Stimulated activated CD4-positive, alpha-beta T cell treated with anti-CD3 and anti-CD28 coated beads, Interleukin-4, amount 100 ng/mL, for 4 hours (primary cell): Measurements from ENCODE around the gene GGTLC2.
A peak's percentile ranks its signal among the peaks of the same experiment; 100 is the strongest.
"Not testable (repeated sequence)": the region's sequence is repeated elsewhere in the genome, so short reads cannot be mapped to it uniquely, and the experiment has no call there.

Experiments
- DNase-seq, 2 experiments: peaks; one replicate each; pipeline ENCODE4 v3.0.0-alpha.2; 2020

GGTLC2 gene

DNA sequence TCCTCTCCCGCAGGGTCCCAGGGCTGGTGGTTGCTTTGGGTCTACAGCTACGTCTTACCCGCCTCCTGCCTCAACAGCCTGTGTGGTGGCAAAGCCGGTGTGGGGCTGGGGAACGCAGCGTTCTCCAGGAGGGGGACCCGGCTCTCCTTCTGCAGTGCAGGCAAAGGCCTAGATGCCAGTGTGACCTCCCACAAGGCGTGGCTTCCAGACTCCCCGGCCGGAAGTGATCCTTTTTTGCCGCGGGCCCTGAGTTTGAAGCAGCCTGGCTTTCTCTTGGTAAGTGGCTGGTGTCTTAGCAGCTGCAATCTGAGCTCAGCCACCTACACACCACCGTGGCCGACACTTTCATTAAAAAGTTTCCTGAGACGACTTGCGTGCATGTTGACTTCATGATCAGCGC lies 6.1 kb upstream of the GGTLC2 start:
- not testable (repeated sequence) for DNase-seq

DNA sequence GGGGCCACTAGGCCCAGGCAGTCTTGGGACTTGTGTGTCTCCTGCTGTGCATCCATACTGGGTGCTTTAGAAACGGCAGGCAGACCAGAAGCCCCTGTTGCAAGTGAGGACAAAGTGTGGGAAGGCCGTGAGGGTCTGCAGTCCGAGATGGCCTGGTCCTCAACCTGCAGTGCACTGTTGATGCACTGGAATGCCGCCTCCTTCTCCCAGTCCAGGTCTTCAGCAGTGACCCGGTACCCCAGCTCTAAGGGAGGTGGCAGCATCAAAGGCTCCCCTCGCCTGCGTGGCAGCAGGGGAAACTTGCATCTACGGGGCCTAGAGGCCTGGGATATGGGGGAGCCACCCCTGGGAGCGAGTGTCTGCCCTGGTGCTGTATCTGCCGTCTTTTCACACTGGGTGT lies 2.2 kb upstream of the GGTLC2 start:
- DNase-seq, result not testable (repeated sequence)

DNA sequence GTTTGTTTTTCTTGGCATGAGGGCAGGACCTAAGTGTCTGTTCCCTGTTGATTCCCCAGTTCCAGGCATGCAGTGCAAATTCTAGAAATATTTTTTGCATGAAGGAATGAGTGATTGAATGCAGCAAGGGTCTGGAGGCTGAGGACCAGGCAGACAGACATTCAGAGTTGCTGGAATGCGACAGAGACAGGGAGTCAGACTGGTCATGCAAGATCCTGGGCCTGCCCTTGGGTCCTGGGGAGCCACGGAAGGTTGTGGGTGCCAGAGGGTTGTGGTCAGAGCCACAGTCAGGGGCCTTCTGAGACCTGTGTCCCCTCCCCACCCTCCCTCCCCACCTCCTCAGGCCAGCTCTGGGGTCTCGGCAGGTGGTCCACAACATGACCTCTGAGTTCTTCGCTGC lies 1.6 kb downstream of the GGTLC2 start:
- not testable (repeated sequence) for DNase-seq

DNA sequence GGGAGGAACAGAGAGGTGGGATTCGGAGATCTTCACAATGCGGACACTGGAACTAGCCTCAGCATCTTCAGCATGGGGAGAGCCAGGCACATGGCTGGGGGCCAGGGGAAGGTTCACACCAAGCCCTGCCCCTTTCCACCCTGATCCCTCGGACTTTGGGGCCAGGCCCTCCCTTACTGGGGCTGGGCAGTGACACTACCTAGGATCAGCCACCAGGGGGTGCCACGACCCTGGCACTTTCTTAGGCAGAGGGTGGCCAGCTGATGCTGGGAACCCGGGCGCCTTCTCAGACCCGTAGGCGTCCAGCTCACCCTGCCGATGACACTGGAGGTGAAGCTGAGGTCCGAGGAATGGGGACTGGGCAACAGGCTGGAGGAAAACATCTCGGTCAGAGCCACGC lies 3.5 kb downstream of the GGTLC2 start:
- not testable (repeated sequence) for DNase-seq

DNA sequence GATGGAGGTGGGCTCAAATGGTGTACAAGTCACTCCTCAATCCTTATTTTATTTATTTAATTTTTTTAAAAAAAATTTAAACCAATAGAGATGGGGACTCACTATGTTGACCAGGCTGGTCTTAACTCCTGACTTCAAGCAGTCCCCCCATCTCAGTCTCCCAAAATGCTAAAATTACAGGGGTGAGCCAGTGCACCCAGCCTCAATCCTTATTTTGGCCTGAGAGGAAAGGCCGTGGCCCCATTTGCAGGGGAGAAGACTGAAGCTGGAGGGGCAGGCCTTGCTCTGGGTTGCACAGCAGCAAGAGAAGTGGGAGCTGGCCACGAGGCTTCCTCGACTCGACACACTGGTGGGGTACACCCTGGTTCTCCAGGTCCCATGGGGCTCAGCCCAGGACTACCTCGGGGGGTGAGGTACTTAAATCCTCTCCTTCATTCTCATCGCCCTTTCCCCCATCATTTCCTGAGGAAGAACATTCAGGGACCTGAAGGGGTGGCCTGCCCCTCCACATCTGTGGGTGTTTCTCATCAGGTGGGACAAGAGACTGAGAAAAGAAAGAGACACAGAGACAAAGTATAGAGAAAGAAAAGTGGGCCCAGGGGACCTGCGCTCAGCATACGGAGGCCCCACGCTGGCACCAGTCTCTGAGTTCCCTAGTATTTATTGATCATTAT lies 4.6 kb downstream of the GGTLC2 start:
- not testable (repeated sequence) for DNase-seq

DNA sequence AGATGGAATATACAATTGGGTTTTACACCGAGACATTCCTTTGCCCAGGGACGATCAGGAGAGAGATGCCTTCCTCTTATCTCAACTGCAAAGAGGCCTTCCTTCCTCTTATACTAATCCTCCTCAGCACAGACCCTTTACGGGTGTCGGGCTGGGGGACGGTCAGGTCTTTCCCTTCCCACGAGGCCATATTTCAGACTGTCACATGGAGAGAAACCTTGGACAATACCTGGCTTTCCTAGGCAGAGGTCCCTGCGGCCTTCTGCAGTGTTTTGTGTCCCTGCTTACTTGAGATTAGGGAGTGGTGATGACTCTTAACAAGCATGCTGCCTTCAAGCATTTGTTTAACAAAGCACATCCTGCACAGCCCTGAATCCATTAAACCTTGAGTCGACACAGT lies 5.3 kb downstream of the GGTLC2 start:
- not testable (repeated sequence) for DNase-seq

DNA sequence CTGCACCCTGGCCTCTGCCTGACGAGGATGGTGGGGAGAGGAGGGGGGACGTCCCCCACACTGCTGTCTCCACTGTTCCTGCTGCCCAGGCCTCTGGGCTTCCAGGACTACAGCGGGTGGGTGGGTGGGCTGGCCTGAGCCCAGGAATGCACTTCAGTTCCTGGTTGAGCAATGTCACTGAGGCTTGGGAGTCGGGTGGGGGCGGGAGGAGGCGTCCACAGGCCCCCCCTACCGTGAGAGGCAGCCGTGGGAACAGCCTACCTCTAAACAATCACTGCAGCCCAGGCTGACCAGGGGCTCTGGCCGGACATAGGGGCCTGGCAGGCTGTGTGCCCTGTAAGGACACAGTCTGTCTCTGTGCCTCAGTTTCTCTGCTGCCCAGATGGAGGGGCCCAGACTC lies 6.0 kb downstream of the GGTLC2 start:
- DNase-seq, result not testable (repeated sequence)

DNA sequence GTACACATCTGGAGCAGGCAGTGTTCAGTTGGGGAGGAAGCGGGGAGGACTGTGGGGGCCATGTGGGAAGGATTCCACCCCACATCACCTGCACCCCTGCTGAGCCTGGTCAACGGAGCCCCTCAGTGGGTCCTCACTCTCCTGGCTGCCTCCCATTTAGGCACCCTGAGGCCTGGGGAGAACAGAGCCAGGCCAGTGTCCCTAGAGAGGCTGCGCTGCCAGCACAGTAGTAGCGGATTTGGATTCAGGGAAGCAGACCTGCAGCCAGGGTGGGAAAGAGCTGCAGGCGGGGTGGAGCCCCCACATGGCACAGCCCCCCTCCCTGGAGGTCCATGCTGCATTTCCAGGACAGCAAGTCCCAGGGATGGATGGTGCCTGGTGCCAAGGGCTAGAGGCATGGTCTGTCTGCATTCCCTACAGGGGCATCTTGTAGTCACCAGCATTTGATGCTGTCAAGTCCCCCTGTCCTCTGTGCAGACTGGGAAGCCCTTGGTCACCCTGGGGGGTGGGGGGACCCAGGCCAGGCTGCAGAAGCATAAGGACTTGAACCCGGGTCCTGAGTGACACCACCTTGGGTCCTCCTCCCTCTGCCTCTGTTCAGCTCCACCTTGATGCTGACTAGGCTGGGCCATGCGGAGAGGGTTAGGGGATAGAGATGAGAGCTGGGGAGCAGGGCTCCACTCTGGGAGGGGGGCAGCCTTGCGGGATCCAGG lies 6.5 kb downstream of the GGTLC2 start:
- DNase-seq, result not testable (repeated sequence)

DNA sequence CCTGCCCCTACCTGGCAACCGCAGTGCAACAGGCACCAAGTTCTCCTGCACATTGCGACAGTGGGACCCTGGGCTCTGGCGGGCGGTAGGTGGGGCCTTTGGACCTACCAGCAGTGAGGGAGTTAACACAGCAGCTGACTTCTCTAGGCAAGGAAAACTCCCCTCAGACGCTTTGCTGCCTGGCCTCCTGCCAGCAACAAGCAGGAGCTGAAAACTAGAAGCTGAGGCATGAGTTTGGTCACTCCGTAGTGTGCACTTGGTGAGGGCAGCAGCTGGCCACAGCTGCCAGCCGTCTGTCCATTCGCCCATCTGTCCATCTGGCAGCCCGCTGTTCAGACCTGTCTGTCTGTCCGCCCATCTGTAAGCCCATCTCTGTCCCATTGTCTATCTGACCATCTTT lies 7.2 kb downstream of the GGTLC2 start:
- not testable (repeated sequence) for DNase-seq

DNA sequence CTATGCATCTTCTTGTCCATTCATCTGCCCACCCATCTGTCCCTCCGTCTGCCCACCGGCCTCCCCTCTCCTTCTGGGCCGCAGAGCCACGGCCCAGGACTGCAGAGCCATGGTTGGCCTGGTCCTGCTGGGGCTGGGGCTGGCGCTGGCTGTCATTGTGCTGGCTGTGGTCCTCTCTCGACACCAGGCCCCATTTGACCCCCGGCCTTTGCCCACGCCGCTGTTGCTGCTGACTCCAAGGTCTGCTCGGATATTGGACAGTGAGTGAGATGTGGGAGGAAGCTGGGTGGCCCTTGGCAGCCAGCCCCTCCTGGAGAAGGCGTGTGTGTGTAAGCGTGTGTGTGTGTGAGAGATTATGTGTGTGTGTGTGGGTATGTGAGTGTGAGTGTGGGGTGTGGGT lies 7.7 kb downstream of the GGTLC2 start:
- DNase-seq, result not testable (repeated sequence)

DNA sequence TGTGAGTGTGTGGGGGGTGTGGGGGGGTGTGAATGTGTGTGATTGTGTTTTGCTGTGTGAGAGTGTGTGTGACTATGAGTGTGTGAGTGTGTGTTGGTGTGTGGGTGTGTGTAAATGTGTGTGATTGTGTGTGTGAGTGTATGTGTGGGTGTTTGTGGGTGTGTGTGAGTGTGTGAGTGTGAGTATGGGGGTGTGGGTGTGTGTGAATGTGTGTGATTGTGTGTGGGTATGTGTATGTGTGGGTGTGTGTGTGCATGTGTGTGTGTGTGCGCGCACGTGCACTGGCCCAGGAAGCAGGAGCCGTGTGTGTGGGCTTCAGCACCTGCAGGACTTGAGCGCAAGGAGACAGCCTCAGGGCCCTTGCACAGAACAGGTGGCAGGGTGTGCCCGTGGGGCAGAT lies 8.2 kb downstream of the GGTLC2 start:
- DNase-seq, result not testable (repeated sequence)

DNA sequence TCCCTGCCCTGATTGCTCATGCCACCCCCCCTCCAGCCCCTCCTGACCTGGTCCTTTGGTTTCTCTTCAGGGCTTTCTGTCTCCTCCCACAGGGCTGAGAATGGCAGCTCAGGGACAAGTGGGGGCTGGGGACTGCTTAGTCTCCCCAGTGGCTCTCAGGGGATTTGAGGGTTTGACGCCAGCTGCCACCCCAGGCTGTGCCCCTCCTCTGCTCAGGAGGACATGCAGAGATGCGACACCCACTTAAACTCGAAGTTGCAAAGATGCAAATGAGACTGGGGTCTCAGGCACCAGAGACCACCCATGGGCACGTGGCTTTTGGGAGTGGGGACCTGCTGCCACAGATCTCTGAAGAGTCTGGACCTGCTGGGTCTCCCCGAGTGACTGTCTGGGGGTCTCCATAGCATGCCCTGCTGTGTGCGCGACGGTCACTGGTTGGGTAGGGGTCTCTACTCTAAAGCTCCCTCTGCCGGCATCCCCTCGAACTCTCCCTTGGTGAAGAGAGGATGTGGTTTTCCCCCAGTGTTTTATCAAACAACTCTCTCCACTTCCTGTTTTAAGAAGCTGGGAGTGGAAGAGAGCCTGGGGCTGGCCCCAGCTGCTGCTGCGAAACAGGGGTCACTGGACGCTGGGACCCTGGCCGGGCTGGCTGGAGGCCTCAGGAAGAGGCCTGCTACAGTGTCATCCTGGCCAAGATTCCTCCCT lies 9.4 kb downstream of the GGTLC2 start:
- DNase-seq, result not testable (repeated sequence)

DNA sequence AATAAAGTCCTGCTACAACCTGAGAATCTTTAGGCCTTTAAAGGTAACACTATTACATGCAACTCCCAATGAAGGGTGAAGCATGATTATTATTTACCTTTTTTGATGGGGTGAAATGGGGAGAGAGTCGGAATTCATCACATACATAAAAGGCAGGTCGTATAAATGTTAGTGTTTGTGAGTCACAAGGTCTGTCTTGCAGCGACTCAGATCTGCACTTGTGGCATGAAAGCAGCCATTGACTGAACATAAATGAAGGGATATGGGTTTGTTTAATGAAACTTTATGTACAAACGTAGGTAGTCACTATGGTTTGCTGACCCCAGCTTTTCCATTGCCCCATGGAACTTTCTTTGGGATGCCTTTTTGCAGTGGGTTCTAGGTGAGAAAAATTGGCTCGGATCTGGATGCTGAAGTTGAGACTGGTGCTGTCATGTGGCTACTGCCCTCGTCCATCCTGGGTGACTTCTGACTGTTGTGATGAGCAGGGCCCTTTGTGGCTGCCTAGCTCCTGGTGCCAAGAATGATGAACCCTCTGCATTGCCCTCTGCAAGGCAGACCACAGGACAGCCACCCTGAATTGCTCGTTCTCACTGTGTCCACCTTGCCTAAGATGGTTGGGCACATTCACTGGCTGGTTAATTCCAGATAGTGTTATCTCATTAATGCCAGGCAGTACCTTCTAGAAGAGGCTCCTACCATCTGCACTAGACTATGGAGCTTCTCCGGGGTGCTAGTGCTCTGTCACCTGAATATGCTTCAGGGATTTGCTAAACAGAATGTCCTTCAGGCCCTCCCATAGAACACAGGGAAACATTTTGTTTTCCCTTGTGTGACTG lies 11.3 kb downstream of the GGTLC2 start:
- DNase-seq, result no peak

DNA sequence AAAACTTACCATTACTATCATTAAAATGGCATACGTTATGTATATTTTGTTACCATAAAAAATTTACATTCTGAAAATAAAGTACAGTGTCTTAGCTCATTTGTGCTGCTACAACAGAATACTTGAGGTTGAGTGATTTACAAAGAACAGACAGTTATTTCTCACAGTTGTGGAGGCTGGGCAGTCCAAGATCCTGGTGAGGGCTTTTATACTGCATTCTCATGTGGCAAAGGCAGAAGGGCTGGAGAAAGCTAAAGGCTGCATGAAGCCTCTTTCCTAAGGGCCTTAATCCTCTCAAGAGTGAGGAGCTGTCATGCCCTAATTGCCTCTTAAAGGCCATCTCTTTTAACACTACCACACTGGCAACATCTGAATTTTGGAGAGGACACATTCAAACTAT lies 13.3 kb downstream of the GGTLC2 start:
- no peak for DNase-seq

DNA sequence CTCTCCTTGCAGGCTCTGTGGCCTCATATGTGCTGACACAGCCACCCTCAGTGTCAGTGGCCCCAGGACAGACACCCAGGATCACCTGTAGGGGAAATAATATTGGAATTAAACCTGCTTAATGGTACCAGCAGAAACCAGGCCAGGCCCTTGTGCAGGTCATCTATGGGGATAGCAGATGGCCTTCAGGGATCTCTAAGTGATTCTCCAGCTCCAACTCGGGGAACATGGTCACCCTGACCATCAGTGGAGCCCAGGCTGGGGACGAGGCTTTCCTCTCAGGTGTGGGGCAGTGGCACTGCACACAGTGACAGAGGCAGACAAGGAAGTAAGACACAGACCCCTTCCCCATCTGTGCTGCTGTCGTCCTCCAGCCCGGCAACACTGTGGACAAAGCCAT lies 16.9 kb downstream of the GGTLC2 start:
- DNase-seq, result no peak

DNA sequence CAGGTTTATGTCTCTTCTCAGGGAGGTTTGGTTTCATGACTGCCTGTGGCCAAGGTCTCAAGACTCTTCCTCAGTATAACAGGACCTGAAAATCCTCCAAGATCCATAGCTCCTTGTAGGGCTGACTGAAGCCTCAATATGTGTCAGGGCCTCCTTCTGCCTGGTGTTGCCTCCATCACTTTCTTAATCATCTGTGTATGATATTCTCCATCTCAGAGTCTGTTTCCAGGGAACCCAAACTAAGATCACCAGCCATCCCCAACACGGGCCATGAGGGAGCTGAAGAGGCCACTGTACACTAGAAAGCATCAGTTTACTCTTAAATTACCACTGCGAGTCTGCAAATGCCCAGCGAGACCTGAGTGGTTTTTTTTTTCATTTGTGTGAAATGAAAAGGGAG lies 17.7 kb downstream of the GGTLC2 start:
- no peak for DNase-seq

DNA sequence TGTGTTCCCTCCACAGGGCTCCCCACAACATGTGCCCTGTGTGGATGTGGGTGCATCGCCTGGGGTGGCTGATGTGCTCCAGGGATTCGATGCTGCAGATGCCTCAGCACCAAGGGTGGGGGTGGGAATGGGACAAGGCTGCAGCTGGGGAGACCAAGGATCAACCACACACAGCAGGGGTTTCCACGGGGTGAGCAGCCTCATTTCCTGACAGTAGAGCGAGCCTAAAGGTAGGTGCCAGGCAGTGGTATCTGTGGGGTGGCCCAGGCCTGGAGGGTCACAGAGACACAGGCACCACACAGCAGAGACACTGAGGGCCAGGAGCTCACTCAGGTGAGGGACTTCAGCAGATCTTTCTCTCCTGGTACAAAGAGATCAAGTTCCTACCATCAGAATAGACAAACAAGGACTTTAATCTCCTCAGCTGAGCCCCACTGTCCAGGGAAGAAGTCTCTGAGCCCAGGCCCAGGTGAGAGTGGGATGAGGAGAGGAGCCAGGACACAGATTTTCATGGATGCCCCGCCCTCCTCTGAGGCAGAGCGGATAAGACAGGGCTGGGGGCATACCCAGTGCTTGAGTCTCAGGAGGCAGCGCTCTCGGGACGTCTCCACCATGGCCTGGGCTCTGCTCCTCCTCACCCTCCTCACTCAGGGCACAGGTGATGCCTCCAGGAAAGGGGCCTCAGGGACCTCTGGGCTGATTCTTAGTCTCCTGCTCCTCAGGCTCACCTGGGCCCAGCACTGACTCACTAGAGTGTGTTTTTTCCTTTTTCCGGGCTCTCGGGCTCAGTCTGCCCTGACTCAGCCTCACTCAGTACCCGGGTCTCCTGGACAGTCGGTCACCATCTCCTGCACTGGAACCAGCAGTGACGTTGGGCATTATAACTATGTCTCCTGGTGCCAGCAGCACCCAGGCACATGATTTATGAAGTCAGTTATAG lies 19.7 kb downstream of the GGTLC2 start:
- no peak for DNase-seq

DNA sequence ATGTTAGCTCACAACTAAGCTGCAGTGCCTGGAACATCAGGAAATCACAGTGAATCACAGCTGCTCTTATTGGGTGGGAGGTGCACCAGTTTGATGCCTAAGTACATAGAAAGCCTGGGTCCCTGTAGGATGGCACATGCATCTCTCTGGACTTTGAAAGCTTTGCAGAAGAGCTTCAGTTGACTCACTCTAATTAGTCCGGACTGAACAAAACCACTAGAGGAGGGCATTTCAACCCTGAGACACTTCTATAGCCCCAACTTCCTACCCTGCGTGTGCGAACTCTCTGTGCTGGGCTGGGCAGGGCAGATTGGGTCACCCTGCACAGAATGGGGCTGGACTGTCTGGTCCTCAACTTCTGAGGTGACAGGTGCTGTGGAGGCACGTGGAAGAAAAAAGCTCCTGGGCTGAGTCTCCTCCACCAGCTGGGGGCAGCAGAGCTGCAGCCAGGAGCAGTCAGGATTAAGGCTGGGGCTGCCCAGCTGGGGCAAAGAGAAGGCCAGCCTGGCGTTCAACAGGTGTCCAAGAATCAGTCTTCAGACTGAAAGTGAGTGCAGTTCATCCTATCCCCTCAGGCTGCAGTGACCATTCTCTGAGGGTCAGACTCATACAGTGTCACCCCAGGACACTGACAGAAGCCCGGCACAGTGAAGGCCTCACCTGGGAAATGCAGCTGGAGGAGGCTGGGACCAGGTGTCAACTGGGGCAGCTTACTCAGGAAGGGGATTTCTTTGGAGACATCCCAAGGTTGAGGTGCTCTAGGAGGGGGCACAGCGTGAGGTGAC lies 22.1 kb downstream of the GGTLC2 start:
- peak in 1 of 2 experiments; percentile 6 for DNase-seq

DNA sequence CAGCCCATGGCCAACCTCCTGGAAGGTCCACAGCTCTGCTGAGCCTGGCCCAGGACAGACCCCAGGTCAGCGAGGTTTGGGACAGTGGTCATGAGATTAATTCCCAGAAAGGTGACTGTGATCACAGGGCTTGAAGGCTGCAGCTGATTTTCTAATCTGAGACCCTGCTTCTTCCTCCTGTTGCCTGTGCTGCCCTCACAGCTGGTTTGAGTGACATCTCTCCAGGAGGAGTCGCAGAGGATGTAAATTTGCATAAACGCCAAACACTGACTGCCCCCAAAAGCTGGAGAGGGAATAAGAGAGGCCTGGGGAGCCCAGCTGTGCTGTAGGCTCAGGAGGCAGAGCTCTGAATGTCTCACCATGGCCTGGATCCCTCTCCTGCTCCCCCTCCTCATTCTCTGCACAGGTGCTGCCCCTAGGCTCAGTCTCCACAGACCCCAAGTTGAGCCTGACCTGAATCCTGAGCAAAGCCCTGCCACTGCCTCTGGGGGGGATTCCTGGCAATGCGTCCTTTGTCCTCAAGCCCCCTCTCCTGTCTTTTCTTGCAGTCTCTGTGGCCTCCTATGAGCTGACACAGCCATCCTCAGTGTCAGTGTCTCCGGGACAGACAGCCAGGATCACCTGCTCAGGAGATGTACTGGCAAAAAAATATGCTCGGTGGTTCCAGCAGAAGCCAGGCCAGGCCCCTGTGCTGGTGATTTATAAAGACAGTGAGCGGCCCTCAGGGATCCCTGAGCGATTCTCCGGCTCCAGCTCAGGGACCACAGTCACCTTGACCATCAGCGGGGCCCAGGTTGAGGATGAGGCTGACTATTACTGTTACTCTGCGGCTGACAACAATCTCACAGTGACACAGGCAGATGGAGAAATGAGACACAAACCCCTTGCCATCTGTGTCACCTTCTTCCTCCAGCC lies 23.8 kb downstream of the GGTLC2 start:
- DNase-seq, result no peak

DNA sequence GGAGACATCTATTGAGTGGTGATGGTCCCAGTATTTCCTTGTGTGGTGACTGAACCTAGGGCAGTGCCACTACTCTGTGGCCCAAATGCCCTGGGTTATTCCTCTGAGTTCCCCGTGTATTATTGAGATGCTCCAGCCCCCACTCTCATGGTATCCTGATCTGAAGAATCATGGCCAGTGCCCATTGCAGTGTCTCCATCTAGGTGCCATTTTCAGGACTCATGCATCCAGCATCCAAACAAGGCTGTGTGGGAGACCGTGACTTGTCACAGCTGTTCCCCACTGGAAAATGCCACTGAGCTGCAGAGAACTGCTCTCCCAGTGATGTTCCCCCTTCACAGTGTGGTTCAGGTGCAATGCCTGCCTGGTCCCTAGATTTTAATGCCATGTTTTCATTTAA lies 24.7 kb downstream of the GGTLC2 start:
- no peak for DNase-seq
